Coronary artery (tissue), 2 donors: ENCODE measurements around the gene CLCA2.
"Not testable (repeated sequence)": the region's sequence is repeated elsewhere in the genome, so short reads cannot be mapped to it uniquely, and the experiment has no call there.

ENCODE experiments used
- DNase-seq: peaks from one replicate; pipeline ENCODE4 v3.0.0-alpha.2; 2017; ENCODE audit warnings: low spot score
- H3K27ac ChIP-seq, 2 donors: fragments of 200-600 bp; sonication (generic); one replicate each; pipeline ENCODE4 v1.5.1; 2016 to 2019
- H3K4me3 ChIP-seq: fragments of 200-600 bp; sonication (generic); 2 replicates; pipeline ENCODE4 v1.5.1; 2016; ENCODE audit warnings: mild to moderate bottlenecking, moderate library complexity
- TF ChIP-seq, protein P1 (sequence below): fragments of 200-600 bp; sonication (generic); IDR thresholded peaks from one replicate; pipeline ENCODE4 v1.5.1; 2019; ENCODE audit warnings: antibody characterized with exemption

CLCA2 gene

DNA sequence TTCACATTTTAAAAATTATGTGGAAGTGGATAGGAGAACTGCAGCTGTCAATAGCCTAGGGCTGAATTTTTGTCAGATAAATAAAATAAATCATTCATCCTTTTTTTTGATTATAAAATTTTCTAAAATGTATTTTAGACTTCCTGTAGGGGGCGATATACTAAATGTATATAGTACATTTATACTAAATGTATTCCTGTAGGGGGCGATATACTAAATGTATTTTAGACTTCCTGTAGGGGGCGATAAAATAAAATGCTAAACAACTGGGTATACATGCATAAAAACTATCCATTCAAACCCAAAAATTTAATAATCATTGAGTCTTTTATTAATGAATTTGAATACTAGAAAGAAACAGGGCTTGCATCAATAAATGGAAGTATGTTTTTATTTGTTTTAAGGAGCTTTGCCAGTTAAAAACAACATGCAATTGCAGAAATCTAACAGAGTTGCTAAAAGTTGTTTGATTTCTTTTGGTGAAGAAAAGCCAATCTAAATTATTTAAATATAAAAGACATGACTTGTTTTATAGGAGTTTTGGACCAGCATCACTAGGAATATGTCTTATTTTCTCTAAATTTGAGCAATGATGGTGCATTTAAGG, 76.1 kb downstream of the CLCA2 start:
- TF ChIP-seq, protein P1, sequence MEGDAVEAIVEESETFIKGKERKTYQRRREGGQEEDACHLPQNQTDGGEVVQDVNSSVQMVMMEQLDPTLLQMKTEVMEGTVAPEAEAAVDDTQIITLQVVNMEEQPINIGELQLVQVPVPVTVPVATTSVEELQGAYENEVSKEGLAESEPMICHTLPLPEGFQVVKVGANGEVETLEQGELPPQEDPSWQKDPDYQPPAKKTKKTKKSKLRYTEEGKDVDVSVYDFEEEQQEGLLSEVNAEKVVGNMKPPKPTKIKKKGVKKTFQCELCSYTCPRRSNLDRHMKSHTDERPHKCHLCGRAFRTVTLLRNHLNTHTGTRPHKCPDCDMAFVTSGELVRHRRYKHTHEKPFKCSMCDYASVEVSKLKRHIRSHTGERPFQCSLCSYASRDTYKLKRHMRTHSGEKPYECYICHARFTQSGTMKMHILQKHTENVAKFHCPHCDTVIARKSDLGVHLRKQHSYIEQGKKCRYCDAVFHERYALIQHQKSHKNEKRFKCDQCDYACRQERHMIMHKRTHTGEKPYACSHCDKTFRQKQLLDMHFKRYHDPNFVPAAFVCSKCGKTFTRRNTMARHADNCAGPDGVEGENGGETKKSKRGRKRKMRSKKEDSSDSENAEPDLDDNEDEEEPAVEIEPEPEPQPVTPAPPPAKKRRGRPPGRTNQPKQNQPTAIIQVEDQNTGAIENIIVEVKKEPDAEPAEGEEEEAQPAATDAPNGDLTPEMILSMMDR: peak; percentile 68
- Histone ChIP-seq H3K27ac (no peak overlapping the region), H3K4me3 (no peak overlapping the region)
- no peak for DNase-seq

DNA sequence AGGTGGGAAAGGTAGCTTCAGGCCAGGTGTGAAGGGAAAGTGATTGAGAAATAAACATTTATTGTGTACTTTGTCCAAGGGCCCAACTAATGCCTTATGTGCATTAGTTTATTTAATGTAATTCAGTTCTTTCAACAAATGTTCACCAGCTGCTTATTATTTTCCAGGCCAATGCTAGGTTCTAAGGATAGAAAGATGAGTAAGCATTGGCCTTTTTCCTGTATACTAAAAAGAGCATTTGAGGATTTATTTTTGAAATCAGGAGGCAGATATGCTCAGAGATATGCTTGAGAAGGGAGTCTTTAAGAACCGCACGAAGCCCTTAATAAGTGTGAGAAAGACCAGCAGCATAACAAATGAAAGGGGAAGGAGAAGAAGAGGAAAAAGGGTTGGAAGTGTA, 76.7 kb downstream of the CLCA2 start:
- TF ChIP-seq, protein P1: no peak
- Histone ChIP-seq H3K27ac (no peak overlapping the region), H3K4me3 (no peak overlapping the region)
- no peak for DNase-seq

DNA sequence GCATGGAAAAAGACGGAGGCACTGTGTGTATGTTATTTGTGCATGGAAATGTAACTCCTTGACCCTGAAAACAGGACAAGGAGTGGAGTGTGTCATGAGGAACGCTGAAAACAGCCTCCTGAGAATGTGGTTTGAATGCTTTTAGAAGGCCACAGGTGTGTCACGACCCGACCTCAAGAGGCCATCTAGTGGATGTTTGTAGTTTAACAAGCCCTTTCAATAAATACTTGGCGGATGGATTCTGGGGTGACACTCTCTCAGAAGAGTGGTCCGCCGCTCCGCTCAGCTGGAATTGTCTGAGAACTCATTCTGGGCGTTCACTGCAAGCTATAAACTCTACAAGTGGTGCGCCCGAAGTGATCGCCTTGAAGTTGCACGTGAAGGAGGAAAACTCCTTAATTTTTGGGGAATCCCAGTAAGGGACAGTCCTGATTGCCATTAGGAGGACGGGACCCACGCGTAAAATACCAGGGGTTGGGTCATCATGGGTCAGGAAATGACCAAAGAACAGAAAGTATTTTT, 78.2 kb downstream of the CLCA2 start:
- peak overlapping the region; percentile 59 for H3K4me3 ChIP-seq
- not testable (repeated sequence) for H3K27ac ChIP-seq, DNase-seq

DNA sequence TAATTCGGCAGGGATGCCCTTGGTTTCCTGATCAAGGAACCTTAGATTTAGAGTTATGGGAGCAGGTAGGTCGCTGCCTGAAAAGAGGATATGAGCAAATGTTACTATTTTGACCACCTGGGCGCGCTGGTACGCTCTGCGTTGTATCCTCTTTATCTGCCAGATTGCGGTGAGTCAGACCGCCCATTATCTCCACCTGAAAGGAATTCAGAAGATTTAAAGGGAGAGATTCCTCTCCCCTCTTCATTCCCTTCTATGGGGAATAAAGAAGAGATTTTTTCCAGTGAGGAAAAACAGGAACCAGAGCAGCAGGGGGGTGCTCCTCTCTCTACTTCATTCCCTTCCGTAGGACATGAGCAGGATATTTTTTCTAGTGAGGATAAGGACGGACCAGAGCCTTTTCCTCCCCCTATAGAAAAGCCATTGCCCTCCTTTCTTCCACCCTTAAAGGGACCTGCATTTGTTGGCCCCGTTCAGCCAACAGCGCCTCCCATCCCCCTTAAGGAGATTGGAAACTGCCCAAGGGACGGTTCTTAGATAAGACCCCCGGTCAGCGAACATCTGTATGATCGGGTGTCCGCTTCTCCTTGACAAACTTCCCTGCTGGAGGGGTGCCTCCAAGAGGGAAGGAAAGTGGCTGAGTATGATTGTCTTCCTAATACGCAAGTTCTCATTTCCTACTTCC, 78.9 kb downstream of the CLCA2 start:
- Histone ChIP-seq H3K27ac (peak overlapping the region in 1 of 2 donors; percentile 59), H3K4me3 (peak overlapping the region; percentile 59)
- TF ChIP-seq, protein P1: no peak
- no peak for DNase-seq

DNA sequence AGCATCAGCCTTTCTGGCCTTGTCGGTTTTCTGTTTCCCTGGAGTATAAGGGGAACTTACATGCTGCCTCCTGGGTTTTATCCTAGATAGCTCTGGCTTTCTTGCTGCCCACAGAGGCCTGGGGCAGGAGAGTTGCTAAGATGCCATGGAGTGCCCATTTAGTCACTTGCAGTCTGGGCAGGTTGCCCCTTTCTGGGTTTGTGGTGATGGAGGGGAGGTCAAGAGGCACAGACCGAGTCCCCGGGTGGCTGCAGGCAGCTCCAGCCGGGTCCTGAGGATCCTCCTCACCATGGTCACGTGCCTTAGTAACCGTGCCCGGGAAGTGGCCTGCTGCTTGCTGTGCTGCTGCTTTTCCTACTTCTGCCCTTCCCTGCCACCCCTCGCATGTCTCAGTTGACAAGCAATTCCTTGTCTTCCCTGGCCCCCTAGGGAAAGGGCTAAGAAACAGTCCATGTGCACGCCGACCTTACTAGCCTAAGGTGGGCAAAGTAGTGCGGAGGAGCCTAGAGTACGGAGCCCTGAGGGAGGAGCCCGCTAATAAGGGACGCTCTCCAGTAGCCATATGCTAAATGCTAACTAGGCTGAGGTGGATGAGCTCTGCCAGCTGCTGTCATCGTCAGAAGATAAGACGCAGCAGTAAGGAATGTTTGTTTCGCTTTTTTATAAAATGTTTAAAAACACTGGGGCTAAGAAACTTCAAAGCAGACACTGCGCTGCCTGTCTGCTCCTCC, 79.6 kb downstream of the CLCA2 start:
- Histone ChIP-seq H3K27ac (peak overlapping the region in 1 of 2 donors; percentile 59), H3K4me3 (peak overlapping the region; percentile 59)
- no peak for DNase-seq
- TF ChIP-seq, protein P1: no peak

DNA sequence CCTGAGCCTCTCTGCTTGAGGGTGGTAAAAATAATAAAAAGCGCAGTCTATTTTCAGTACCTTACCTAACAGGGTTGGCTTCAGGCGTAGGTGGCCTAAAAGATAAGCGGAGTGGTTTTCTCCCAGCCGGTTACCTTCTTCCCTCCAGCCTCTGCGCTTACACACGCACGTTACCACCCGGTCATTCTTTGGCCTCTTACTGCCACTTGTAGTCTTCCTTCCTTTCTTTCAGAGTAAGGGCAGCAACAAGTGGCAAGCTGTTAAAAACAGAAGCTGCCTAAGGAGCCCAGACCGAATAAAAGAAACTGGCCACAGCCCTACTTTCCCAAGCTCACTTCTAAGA, 80.1 kb downstream of the CLCA2 start:
- Histone ChIP-seq H3K4me3 (peak overlapping the region; percentile 59), H3K27ac (peak overlapping the region in 1 of 2 donors; percentile 59)
- no peak for DNase-seq
- TF ChIP-seq, protein P1: no peak

DNA sequence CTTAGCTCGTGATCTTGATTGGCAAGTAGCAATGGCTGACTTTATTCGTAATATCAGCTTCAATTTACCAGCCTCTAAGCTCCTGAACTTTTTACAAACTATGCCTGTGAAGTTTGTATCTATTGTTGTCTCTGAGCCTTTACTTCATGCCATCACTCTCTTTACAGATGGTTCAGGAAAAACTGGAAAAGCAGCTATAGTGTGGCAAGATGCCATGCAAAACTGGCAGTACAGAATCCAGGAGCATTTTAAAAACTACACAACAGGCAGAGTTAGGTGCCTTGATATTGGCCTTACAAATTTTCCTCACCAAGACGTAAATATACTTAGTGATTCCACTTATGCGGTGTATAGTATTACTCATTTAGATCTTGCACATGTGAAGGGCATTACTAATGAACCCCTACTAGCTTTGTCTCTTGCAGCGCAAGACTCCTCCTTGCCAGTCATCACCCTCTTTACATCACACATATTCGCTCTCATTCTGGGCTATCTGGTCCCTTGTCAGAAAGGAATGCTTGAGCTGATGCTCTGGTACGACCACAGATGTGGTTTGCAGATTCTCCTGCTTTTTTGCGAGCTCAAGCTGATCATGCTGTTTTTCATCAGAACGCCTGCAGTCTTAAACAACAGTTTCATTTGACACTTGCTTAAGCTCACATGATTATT, 81.1 kb downstream of the CLCA2 start:
- no peak for DNase-seq
- TF ChIP-seq, protein P1: no peak
- H3K4me3 ChIP-seq: no peak overlapping the region
- no peak overlapping the region for H3K27ac ChIP-seq
